ENCODE data around the gene NTRK1.

- TF ChIP-seq CTCF (IDR thresholded peaks at IDR 0.05), result no peak
- TF ChIP-seq POLR2A (IDR thresholded peaks at IDR 0.05), result no peak
Measured at GRCh38 chr1:156821801-156822200, 38.9 kb upstream of the NTRK1 start.

Data from testis (tissue), 2 donors.